Cardiac fibroblast (primary cell): Measurements from ENCODE around the gene CXCL8.

Experiments used
- DNase-seq, 2 donors: peaks; one replicate each; pipeline versions ENCODE4 v3.0.0 to v3.0.0-alpha.2; 2010; ENCODE audit warnings: low read depth in 2 of 2
- H3K4me3 ChIP-seq, 2 donors: replicated peaks in 1 of 2; 1 replicate in 1 of 2; 2 replicates in 1 of 2; pipeline ENCODE4 v1.5.1; 2011; ENCODE audit warnings: low read depth in 2 of 2, low read length in 2 of 2, mild to moderate bottlenecking in 2 of 2, moderate library complexity in 1 of 2
- CTCF ChIP-seq: IDR thresholded peaks from one replicate; pipeline ENCODE4 v1.5.1; 2011; ENCODE audit warnings: low read depth, mild to moderate bottlenecking, low read length, inconsistent platforms

Gene CXCL8

GRCh38 chr4:73707269-73707875 lies 33.0 kb upstream of the CXCL8 start:
- DNase-seq: no peak
- H3K4me3 ChIP-seq: no peak overlapping the region
- no peak for TF ChIP-seq CTCF

GRCh38 chr4:73707918-73708577 lies 32.3 kb upstream of the CXCL8 start:
- H3K4me3 ChIP-seq: peak overlapping the region in 1 of 2 donors; percentile 8
- TF ChIP-seq CTCF: no peak
- DNase-seq: peak; percentile 92 to 95

GRCh38 chr4:73709451-73710033 lies 30.8 kb upstream of the CXCL8 start:
- H3K4me3 ChIP-seq: no peak overlapping the region
- no peak for DNase-seq
- no peak for TF ChIP-seq CTCF

GRCh38 chr4:73710094-73710493 lies 30.3 kb upstream of the CXCL8 start:
- no peak for TF ChIP-seq CTCF
- no peak for DNase-seq
- H3K4me3 ChIP-seq: no peak overlapping the region

GRCh38 chr4:73711989-73712388 lies 28.4 kb upstream of the CXCL8 start:
- no peak for TF ChIP-seq CTCF
- no peak for DNase-seq
- no peak overlapping the region for H3K4me3 ChIP-seq

- no peak for DNase-seq
Observed at GRCh38 chr4:73713650-73714049, 26.7 kb upstream of the CXCL8 start.

More at GRCh38 chr4:73713650-73714049, 26.7 kb upstream of the CXCL8 start:
- no peak for TF ChIP-seq CTCF
- no peak overlapping the region for H3K4me3 ChIP-seq
